Colonic mucosa (tissue), 4 donors: ENCODE data around the gene ADGRB3. TPM values are rescaled to one million over a fixed set of nuclear protein-coding genes. Genes with fewer than 3 reads are reported as not detected.

Source experiments
- DNase-seq: peaks from one replicate; pipeline ENCODE4 v3.0.0-alpha.2; 2020
- H3K27ac ChIP-seq: fragments of 200-600 bp; one replicate; pipeline ENCODE4 v1.8.0; 2021
- H3K27me3 ChIP-seq: fragments of 200-600 bp; one replicate; pipeline ENCODE4 v1.8.0; 2021
- H3K36me3 ChIP-seq: fragments of 200-600 bp; one replicate; pipeline ENCODE4 v1.8.0; 2021
- H3K4me1 ChIP-seq: fragments of 200-600 bp; one replicate; pipeline ENCODE4 v1.8.0; 2021; ENCODE audit warnings: mild to moderate bottlenecking
- H3K4me3 ChIP-seq: fragments of 200-600 bp; one replicate; pipeline ENCODE4 v1.8.0; 2021
- H3K9ac ChIP-seq, 2 donors: one replicate each; pipeline ENCODE4 v1.7.0; 2013; ENCODE audit warnings: control low read depth in 2 of 2, low read depth in 2 of 2, low read length in 2 of 2
- H3K9me3 ChIP-seq: fragments of 200-600 bp; one replicate; pipeline ENCODE4 v1.8.0; 2021
- CTCF ChIP-seq: fragments of 200-600 bp; IDR thresholded peaks from one replicate; pipeline ENCODE4 v1.8.0; 2022; ENCODE audit warnings: antibody characterized with exemption, mild to moderate bottlenecking
- intact Hi-C: fragments of 100-400 bp; cut with DNase I; formaldehyde crosslinking; loops from one replicate; pipeline ENCODE4 v1.14.1; 2022
- total RNA-seq, 2 donors: library from RNA; stranded (reverse); fragmentation: NEBNext Ultra II Directional in 1 of 2; extraction: Animal tissue kit (Norgen Biotek cat#: 25700) in 1 of 2; gene quantifications; one replicate each; pipeline ENCODE4 v1.2.1, GENCODE V29; 2021
- donor health status: healthy.
- donor health status: DM: no; HTN: no; CAD: no.
- donor health status: DM: no; HTN: no; CAD: no.

The ADGRB3 gene
- total RNA-seq, 2 donors from 2014 or later, result 0.42 to 0.98 TPM

GRCh38 chr6:69232496-69232895 lies 597.4 kb downstream of the ADGRB3 start:
- no peak overlapping the region for H3K9ac ChIP-seq
- DNase-seq, result no peak
- intact Hi-C loops, result no loop called here
- no peaks in the 10 kb centered on the region for H3K4me1 ChIP-seq
- H3K9me3 ChIP-seq, result no peaks in the 10 kb centered on the region
- no peaks in the 10 kb centered on the region for H3K36me3 ChIP-seq
- H3K4me3 ChIP-seq, result no peak overlapping the region
- no peak overlapping the region for H3K27ac ChIP-seq
- H3K27me3 ChIP-seq, result no peaks in the 10 kb centered on the region
- TF ChIP-seq CTCF, result no peak

- no peak overlapping the region for H3K4me3 ChIP-seq
- no peak overlapping the region for H3K27ac ChIP-seq
- H3K36me3 ChIP-seq, result no peaks in the 10 kb centered on the region
- intact Hi-C loops, result no loop called here
- no peaks in the 10 kb centered on the region for H3K9me3 ChIP-seq
- H3K27me3 ChIP-seq, result no peaks in the 10 kb centered on the region
- TF ChIP-seq CTCF, result no peak
- peak; percentile 57 for DNase-seq
- H3K9ac ChIP-seq, result no peak overlapping the region
- no peaks in the 10 kb centered on the region for H3K4me1 ChIP-seq
These were observed 597.9 kb downstream of the ADGRB3 start for GRCh38 chr6:69232911-69233448.

- no peak overlapping the region for H3K4me3 ChIP-seq
- intact Hi-C loops, result no loop called here
- H3K9me3 ChIP-seq, result no peaks in the 10 kb centered on the region
- H3K36me3 ChIP-seq, result no peaks in the 10 kb centered on the region
- no peak for TF ChIP-seq CTCF
- no peaks in the 10 kb centered on the region for H3K27me3 ChIP-seq
- no peaks in the 10 kb centered on the region for H3K4me1 ChIP-seq
- no peak for DNase-seq
- no peak overlapping the region for H3K27ac ChIP-seq
- no peak overlapping the region for H3K9ac ChIP-seq
These were observed 603.0 kb downstream of the ADGRB3 start for GRCh38 chr6:69238067-69238466.

GRCh38 chr6:69246983-69247382 lies 611.9 kb downstream of the ADGRB3 start:
- Histone ChIP-seq H3K9ac (no peak overlapping the region), H3K4me1 (no peaks in the 10 kb centered on the region), H3K27ac (no peak overlapping the region), H3K9me3 (no peaks in the 10 kb centered on the region), H3K4me3 (no peak overlapping the region), H3K27me3 (no peaks in the 10 kb centered on the region), H3K36me3 (no peaks in the 10 kb centered on the region)
- no peak for DNase-seq
- intact Hi-C loops, result no loop called here
- no peak for TF ChIP-seq CTCF

- no peaks in the 10 kb centered on the region for H3K4me1 ChIP-seq
- no peak overlapping the region for H3K4me3 ChIP-seq
- H3K9me3 ChIP-seq, result no peaks in the 10 kb centered on the region
- no peak for DNase-seq
- no peak for TF ChIP-seq CTCF
- intact Hi-C loops, result no loop called here
- H3K36me3 ChIP-seq, result no peaks in the 10 kb centered on the region
- H3K9ac ChIP-seq, result no peak overlapping the region
- no peak overlapping the region for H3K27ac ChIP-seq
- H3K27me3 ChIP-seq, result no peaks in the 10 kb centered on the region
These were observed 625.9 kb downstream of the ADGRB3 start for GRCh38 chr6:69261010-69261409.
